Esophagus squamous epithelium (tissue), 5 donors: Measurements from ENCODE around the gene PAF1. TPM values are rescaled to one million over a fixed set of nuclear protein-coding genes. Genes with fewer than 3 reads are reported as not detected.

Source experiments
- DNase-seq: peaks from one replicate; lab custom pipeline; 2025; lab: John Stamatoyannopoulos, UW
- H3K27ac ChIP-seq, 4 donors: fragments of 200-600 bp; sonication (generic); one replicate each; pipeline ENCODE4 v1.5.1; 2016 to 2019; ENCODE audit warnings: mild to moderate bottlenecking in 1 of 4
- H3K27me3 ChIP-seq, 4 donors: fragments of 200-600 bp; sonication (generic); 1 replicate in 3 of 4; 2 replicates in 1 of 4; pipeline versions ENCODE4 v1.5.1 to v1.6.0; 2017 to 2021; ENCODE audit warnings: antibody characterized with exemption in 1 of 4
- H3K36me3 ChIP-seq, 3 donors: fragments of 200-600 bp; sonication (generic); one replicate each; pipeline ENCODE4 v1.5.1; 2016 to 2019
- H3K4me1 ChIP-seq, 3 donors: fragments of 200-600 bp; sonication (generic); one replicate each; pipeline ENCODE4 v1.5.1; 2017 to 2019
- H3K4me3 ChIP-seq, 4 donors: fragments of 200-600 bp; sonication (generic); 1 replicate in 3 of 4; 2 replicates in 1 of 4; pipeline ENCODE4 v1.5.1; 2016 to 2019; ENCODE audit warnings: mild to moderate bottlenecking in 2 of 4, moderate library complexity in 1 of 4
- H3K9me3 ChIP-seq, 3 donors: fragments of 200-600 bp; sonication (generic); one replicate each; pipeline ENCODE4 v1.5.1; 2016 to 2019
- POLR2A ChIP-seq, 4 donors: fragments of 450-650 bp; IDR thresholded peaks; one replicate each; pipeline ENCODE4 v1.6.1; 2017; ENCODE audit warnings: antibody characterized with exemption in 4 of 4, mild to moderate bottlenecking in 4 of 4, moderate library complexity in 3 of 4
- WGBS, 2 donors: methylation state at CpG; one replicate each; pipeline ENCODE4 v1.1.5; 2018; 5-methylcytosine and 5-hydroxymethylcytosine counted together
- intact Hi-C: fragments of 100-400 bp; cut with DNase I; formaldehyde crosslinking; loops from one replicate; pipeline ENCODE4 v1.15.0; 2022
- small RNA-seq, 4 donors: library from RNA; depleted of rRNA; stranded (forward); fragments of <200 nt; gene quantifications; one replicate each; pipeline ENCODE3, GENCODE V24; 2016
- total RNA-seq, 4 donors: library from RNA; depleted of rRNA; stranded (reverse); fragments of >200 nt; gene quantifications; one replicate each; pipeline ENCODE4 v1.1.0, GENCODE V29; 2016
- TF ChIP-seq, protein P1 (sequence below), 6 experiments: fragments of 450-650 bp in 4 of 6; fragments of 200-600 bp in 2 of 6; sonication (generic) in 2 of 6; IDR thresholded peaks; one replicate each; pipeline ENCODE4 v1.5.1; 2016 to 2019; ENCODE audit warnings: antibody characterized with exemption in 6 of 6, mild to moderate bottlenecking in 4 of 6, moderate library complexity in 4 of 6
- donor health status: DM: yes; HTN: yes; CAD: no.

The PAF1 gene
- total RNA-seq, 4 donors from 2014 or later, result 35.4 to 53.6 (median 38.1) TPM

DNA sequence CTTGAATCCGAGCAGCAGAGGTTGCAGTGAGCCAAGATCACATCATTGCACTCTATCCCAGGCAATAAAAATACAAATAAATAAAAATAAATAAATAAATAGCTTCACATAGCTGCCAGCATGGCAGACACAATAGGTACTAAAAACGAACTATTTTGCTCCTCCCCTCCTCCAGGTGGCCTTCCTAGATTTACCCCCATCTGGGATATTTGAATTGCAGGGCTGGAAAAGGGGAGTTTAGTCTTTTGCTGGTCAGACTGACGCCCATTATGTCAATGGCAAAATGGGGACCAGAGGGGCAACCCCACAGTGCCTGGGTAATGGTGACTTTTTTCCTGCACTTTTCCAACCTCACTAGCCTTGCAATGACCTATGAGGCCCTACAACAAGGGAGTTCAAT, 54.4 kb downstream of the PAF1 start:
- DNase-seq, result no peak
- peak overlapping the region; percentile 34 to 90 (median 62) for H3K27ac ChIP-seq
- no peak for TF ChIP-seq POLR2A (IDR thresholded peaks at IDR 0.05)
- TF ChIP-seq, protein P1, sequence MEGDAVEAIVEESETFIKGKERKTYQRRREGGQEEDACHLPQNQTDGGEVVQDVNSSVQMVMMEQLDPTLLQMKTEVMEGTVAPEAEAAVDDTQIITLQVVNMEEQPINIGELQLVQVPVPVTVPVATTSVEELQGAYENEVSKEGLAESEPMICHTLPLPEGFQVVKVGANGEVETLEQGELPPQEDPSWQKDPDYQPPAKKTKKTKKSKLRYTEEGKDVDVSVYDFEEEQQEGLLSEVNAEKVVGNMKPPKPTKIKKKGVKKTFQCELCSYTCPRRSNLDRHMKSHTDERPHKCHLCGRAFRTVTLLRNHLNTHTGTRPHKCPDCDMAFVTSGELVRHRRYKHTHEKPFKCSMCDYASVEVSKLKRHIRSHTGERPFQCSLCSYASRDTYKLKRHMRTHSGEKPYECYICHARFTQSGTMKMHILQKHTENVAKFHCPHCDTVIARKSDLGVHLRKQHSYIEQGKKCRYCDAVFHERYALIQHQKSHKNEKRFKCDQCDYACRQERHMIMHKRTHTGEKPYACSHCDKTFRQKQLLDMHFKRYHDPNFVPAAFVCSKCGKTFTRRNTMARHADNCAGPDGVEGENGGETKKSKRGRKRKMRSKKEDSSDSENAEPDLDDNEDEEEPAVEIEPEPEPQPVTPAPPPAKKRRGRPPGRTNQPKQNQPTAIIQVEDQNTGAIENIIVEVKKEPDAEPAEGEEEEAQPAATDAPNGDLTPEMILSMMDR (IDR thresholded peaks at IDR 0.05), result no peak
- WGBS, 2 donors, result 59 to 62% methylated on average over 3 of the region's 3 CpGs
- H3K4me3 ChIP-seq, result no peak overlapping the region
- H3K4me1 ChIP-seq, result peaks cover 13 to 32% (median 14%) of the 10 kb centered on the region in 3 donors
- intact Hi-C loops, result no loop called here
- H3K9me3 ChIP-seq, result no peaks in the 10 kb centered on the region
- no peaks in the 10 kb centered on the region for H3K36me3 ChIP-seq
- no peaks in the 10 kb centered on the region for H3K27me3 ChIP-seq

Small RNA genes lying within 50 kb of the gene (small RNA-seq; reads per million reads assigned to genes)
- gene AC011445.2 (0 to 0.27 (median 0.07) reads per million in 4 donors), gene MIR4530 (0 to 0.41 (median 0.07) reads per million in 4 donors), gene RN7SL566P (0 reads per million in 4 donors)

Other genes starting within 250 kb of the PAF1 start
- gene NCCRP1, start 194.1 kb downstream of the PAF1 start, total RNA-seq, result 100 to 1,000 TPM; 208 to 737 (median 262) TPM
- not detected for gene SYCN, start 186.8 kb downstream of the PAF1 start, total RNA-seq
- not detected for gene IFNL3, start 146.1 kb downstream of the PAF1 start, total RNA-seq
- not detected for gene IFNL4, start 142.2 kb downstream of the PAF1 start, total RNA-seq
- gene IFNL2, start 122.7 kb downstream of the PAF1 start, total RNA-seq, result not detected
- gene IFNL1, start 94.7 kb downstream of the PAF1 start, total RNA-seq, result not detected
- 1 to 10 TPM in 1 of 4 donors, under 1 TPM in 3; 0.35 to 1.3 (median 0.67) TPM for gene LRFN1, start 70.2 kb downstream of the PAF1 start, total RNA-seq
- gene GMFG, start 55.1 kb downstream of the PAF1 start, total RNA-seq, result 10 to 100 TPM in 1 of 4 donors, 1 to 10 TPM in 3; 1.9 to 15.8 (median 4.5) TPM
- 100 to 1,000 TPM in 1 of 4 donors, 10 to 100 TPM in 3; 49.1 to 131 (median 75.2) TPM for gene SAMD4B, start 48.7 kb downstream of the PAF1 start, total RNA-seq
- gene MED29, start 272 bp upstream of the PAF1 start, total RNA-seq, result 10 to 100 TPM; 11.8 to 20.1 (median 16.5) TPM
- gene ZFP36, start 15.7 kb upstream of the PAF1 start, total RNA-seq, result 100 to 1,000 TPM in 3 of 4 donors, 10 to 100 TPM in 1; 72.1 to 230 (median 121) TPM
- gene PLEKHG2, start 21.6 kb upstream of the PAF1 start, total RNA-seq, result 1 to 10 TPM; 4.8 to 9.3 (median 7.6) TPM
- gene RPS16, start 44.8 kb upstream of the PAF1 start, total RNA-seq, result 1,000 to 10,000 TPM in 3 of 4 donors, 100 to 1,000 TPM in 1; 509 to 2,477 (median 1,257) TPM
- 10 to 100 TPM; 39.5 to 80.3 (median 67.7) TPM for gene SUPT5H, start 54.5 kb upstream of the PAF1 start, total RNA-seq
- 10 to 100 TPM; 34.0 to 63.2 (median 51.5) TPM for gene TIMM50, start 89.7 kb upstream of the PAF1 start, total RNA-seq
- not detected for gene DLL3, start 107.8 kb upstream of the PAF1 start, total RNA-seq
- not detected for gene SELENOV, start 124.0 kb upstream of the PAF1 start, total RNA-seq
- 1 to 10 TPM in 1 of 4 donors, under 1 TPM in 2, not detected in 1; 0.48 to 3.6 (median 0.79) TPM for gene EID2B, start 141.7 kb upstream of the PAF1 start, total RNA-seq
- gene EID2, start 149.1 kb upstream of the PAF1 start, total RNA-seq, result 10 to 100 TPM in 1 of 4 donors, 1 to 10 TPM in 3; 6.0 to 10.5 (median 9.5) TPM
- gene LGALS13, start 211.4 kb upstream of the PAF1 start, total RNA-seq, result not detected